ENCODE results near the gene COL7A1.
"Not testable (repeated sequence)": the region's sequence is repeated elsewhere in the genome, so short reads cannot be mapped to it uniquely, and the experiment has no call there.

COL7A1 gene

GRCh38 chr3:48543271-48543866 is 51.8 kb downstream of the COL7A1 start:
- DNase-seq (ENCODE audit: low read depth, low spot score): no peak

GRCh38 chr3:48538451-48538850 is 56.7 kb downstream of the COL7A1 start:
- DNase-seq (ENCODE audit: low read depth, low spot score): no peak

GRCh38 chr3:48536785-48537184 is 58.3 kb downstream of the COL7A1 start:
- DNase-seq (ENCODE audit: low read depth, low spot score): no peak

GRCh38 chr3:48536116-48536515 is 59.0 kb downstream of the COL7A1 start:
- DNase-seq (ENCODE audit: low read depth, low spot score): no peak

GRCh38 chr3:48535578-48535977 is 59.6 kb downstream of the COL7A1 start:
- DNase-seq (ENCODE audit: low read depth, low spot score): no peak

- DNase-seq (ENCODE audit: low read depth, low spot score): no peak
Observed at GRCh38 chr3:48532977-48533337, 62.2 kb downstream of the COL7A1 start.

- DNase-seq (ENCODE audit: low read depth, low spot score): no peak
Observed at GRCh38 chr3:48532271-48532976, 62.7 kb downstream of the COL7A1 start.

GRCh38 chr3:48530701-48531100 is 64.4 kb downstream of the COL7A1 start:
- not testable (repeated sequence) for DNase-seq (ENCODE audit: low read depth, low spot score)

- DNase-seq (ENCODE audit: low read depth, low spot score): no peak
Observed at GRCh38 chr3:48528754-48529153, 66.4 kb downstream of the COL7A1 start.

GRCh38 chr3:48528048-48528447 is 67.1 kb downstream of the COL7A1 start:
- DNase-seq (ENCODE audit: low read depth, low spot score): no peak

GRCh38 chr3:48524970-48525369 is 70.2 kb downstream of the COL7A1 start:
- DNase-seq (ENCODE audit: low read depth, low spot score): no peak

GRCh38 chr3:48521635-48522034 is 73.5 kb downstream of the COL7A1 start:
- no peak for DNase-seq (ENCODE audit: low read depth, low spot score)

GRCh38 chr3:48519277-48519643 is 75.9 kb downstream of the COL7A1 start:
- DNase-seq (ENCODE audit: low read depth, low spot score): no peak

GRCh38 chr3:48518638-48519276 is 76.4 kb downstream of the COL7A1 start:
- DNase-seq (ENCODE audit: low read depth, low spot score): no peak

GRCh38 chr3:48518069-48518468 is 77.1 kb downstream of the COL7A1 start:
- no peak for DNase-seq (ENCODE audit: low read depth, low spot score)

GRCh38 chr3:48516571-48516970 is 78.6 kb downstream of the COL7A1 start:
- no peak for DNase-seq (ENCODE audit: low read depth, low spot score)

GRCh38 chr3:48514431-48515227 is 80.5 kb downstream of the COL7A1 start:
- no peak for DNase-seq (ENCODE audit: low read depth, low spot score)
